ENCODE data around the gene CRHR1.

GRCh38 chr17:45851022-45851421, 66.9 kb downstream of the CRHR1 start:
- TF ChIP-seq CTCF (IDR thresholded peaks at IDR 0.05) (no peak), POLR2A (IDR thresholded peaks at IDR 0.05) (no peak), POLR2AphosphoS5 (IDR thresholded peaks at IDR 0.05) (no peak)
